GM23338 (cell line): ENCODE results near the gene SCARF1. TPM values are rescaled to one million over a fixed set of nuclear protein-coding genes. Genes with fewer than 3 reads are reported as not detected.

Experiments used
- ATAC-seq: fragments of 200-7000 bp; cut with Tn5 transposase; 3 replicates; pipeline ENCODE4 v1.9.1; 2020
- DNase-seq: peaks from one replicate; pipeline ENCODE4 v3.0.0-alpha.2; 2015; ENCODE audit warnings: low spot score
- H2AFZ ChIP-seq: fragments of 200-600 bp; sonication (generic); 2 replicates; pipeline ENCODE4 v1.8.0; 2016; ENCODE audit warnings: antibody characterized with exemption, mild to moderate bottlenecking, moderate library complexity
- H3F3A ChIP-seq: fragments of 200-600 bp; sonication (generic); replicated peaks from 2 replicates; pipeline ENCODE4 v1.8.0; 2017; ENCODE audit warnings: antibody characterized with exemption, mixed run types, low read depth
- H3K27ac ChIP-seq: fragments of 200-600 bp; sonication (generic); 2 replicates; pipeline ENCODE4 v1.6.1; 2016; ENCODE audit warnings: low read depth
- H3K27me3 ChIP-seq: fragments of 200-600 bp; sonication (generic); 2 replicates; pipeline ENCODE4 v1.8.0; 2016; ENCODE audit warnings: mild to moderate bottlenecking, mixed run types, moderate library complexity; ENCODE audit not compliant: insufficient read depth
- H3K36me3 ChIP-seq: fragments of 200-600 bp; sonication (generic); 2 replicates; pipeline ENCODE4 v1.8.0; 2016; ENCODE audit warnings: mild to moderate bottlenecking; ENCODE audit not compliant: insufficient read depth
- H3K4me1 ChIP-seq: fragments of 200-600 bp; sonication (generic); 2 replicates; pipeline ENCODE4 v1.8.0; 2016; ENCODE audit warnings: mild to moderate bottlenecking, moderate library complexity; ENCODE audit not compliant: insufficient read depth
- H3K4me2 ChIP-seq: fragments of 200-600 bp; sonication (generic); 2 replicates; pipeline ENCODE4 v1.7.1; 2017; ENCODE audit warnings: mixed run types
- H3K4me3 ChIP-seq: fragments of 200-600 bp; sonication (generic); 2 replicates; pipeline ENCODE4 v1.6.1; 2016; ENCODE audit warnings: mixed run types
- H3K79me2 ChIP-seq: fragments of 200-600 bp; sonication (generic); replicated peaks from 2 replicates; pipeline ENCODE4 v1.8.0; 2017; ENCODE audit warnings: mild to moderate bottlenecking; ENCODE audit not compliant: insufficient read depth
- H3K9me2 ChIP-seq: fragments of 200-600 bp; sonication (generic); 2 replicates; pipeline ENCODE4 v1.8.0; 2017; ENCODE audit not compliant: insufficient read depth
- H4K20me1 ChIP-seq: fragments of 200-600 bp; sonication (generic); replicated peaks from 2 replicates; pipeline ENCODE4 v1.8.0; 2017; ENCODE audit warnings: mild to moderate bottlenecking; ENCODE audit not compliant: insufficient read depth
- H3K27ac Mint-ChIP-seq: 2 replicates; pipeline ENCODE4 v1.8.0; 2020; ENCODE audit warnings: inconsistent platforms, mild to moderate bottlenecking, moderate library complexity, mixed read lengths
- H3K27me3 Mint-ChIP-seq: 3 replicates; pipeline ENCODE4 v1.8.0; 2022; ENCODE audit warnings: low read depth, mild to moderate bottlenecking, moderate library complexity, mixed read lengths, inconsistent platforms; ENCODE audit not compliant: insufficient read depth, poor library complexity
- H3K36me3 Mint-ChIP-seq: 3 replicates; pipeline ENCODE4 v1.8.0; 2021; ENCODE audit warnings: low read depth, mild to moderate bottlenecking, inconsistent platforms, moderate library complexity, mixed read lengths
- H3K4me1 Mint-ChIP-seq: 3 replicates; pipeline ENCODE4 v1.8.0; 2020; ENCODE audit warnings: mild to moderate bottlenecking, inconsistent platforms, mixed read lengths
- H3K4me3 Mint-ChIP-seq: 3 replicates; pipeline ENCODE4 v1.8.0; 2021; ENCODE audit warnings: moderate library complexity, mild to moderate bottlenecking, inconsistent platforms, mixed read lengths
- H3K9me3 Mint-ChIP-seq: 3 replicates; pipeline ENCODE4 v1.8.0; 2020; ENCODE audit warnings: moderate library complexity, mild to moderate bottlenecking, inconsistent platforms, mixed read lengths
- STAT1 ChIP-seq: IDR thresholded peaks from one replicate; pipeline ENCODE4 v1.6.1; 2016; ENCODE audit warnings: antibody characterized with exemption; ENCODE audit not compliant: unreplicated experiment
- ZNF331 ChIP-seq: fragments of 250-450 bp; sonication (Bioruptor Pico); IDR thresholded peaks from 2 replicates; pipeline ENCODE4 v1.5.0; 2020; ENCODE audit warnings: low read depth, mild to moderate bottlenecking, moderate library complexity
- polyA plus RNA-seq: library from polyadenylated mRNA; unstranded; fragments of >200 nt; fragmentation: Nextera tagmentation; extraction: Ambion mirVana; gene quantifications from 2 replicates; pipeline ENCODE4 v1.2.1, GENCODE V29; 2016
- total RNA-seq: library from RNA; depleted of rRNA; stranded (reverse); fragments of >200 nt; shearing (Covaris generic); gene quantifications from 2 replicates; pipeline ENCODE4 v1.2.3, GENCODE V29; 2014
- TF ChIP-seq, protein P1 (sequence below): fragments of 250-450 bp; sonication (Bioruptor Pico); IDR thresholded peaks from 2 replicates; pipeline ENCODE4 v1.5.0; 2020; ENCODE audit warnings: mild to moderate bottlenecking, moderate library complexity
- TF ChIP-seq, protein P2 (sequence below), 2 experiments: fragments of 200-600 bp in 1 of 2; sonication (generic) in 1 of 2; conservative IDR thresholded peaks; 2 replicates each; pipeline versions ENCODE4 v1.5.1 to v1.6.1; 2016 to 2017; ENCODE audit warnings: antibody characterized with exemption in 2 of 2, low read depth in 2 of 2, mild to moderate bottlenecking in 2 of 2, moderate library complexity in 1 of 2

SCARF1 gene
- total and polyA plus RNA-seq, 2 experiments from 2014 or later, result 0.76 to 1.6 TPM

DNA sequence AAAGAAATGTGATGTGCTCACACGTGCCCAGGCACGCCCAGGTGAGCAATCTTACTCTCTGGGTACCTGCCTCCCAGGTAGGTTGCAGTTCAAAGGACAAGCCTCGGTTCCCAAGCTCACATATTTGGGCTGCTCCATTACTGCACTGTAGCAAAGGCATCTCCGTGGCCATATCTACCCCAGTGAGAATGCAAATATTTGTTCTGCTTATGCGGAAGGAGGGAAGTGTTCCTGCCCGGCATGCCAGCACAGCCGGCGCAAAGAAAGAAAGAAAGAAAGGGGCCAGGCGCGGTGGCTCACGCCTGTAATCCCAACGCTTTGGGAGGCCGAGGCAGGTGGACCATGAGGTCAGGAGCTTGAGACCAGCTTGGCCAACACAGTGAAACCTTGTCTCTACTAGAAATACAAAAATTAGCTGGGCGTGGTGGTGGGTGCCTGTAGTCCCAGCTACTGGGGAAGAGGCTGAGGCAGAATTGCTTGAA lies 47.6 kb downstream of the SCARF1 start:
- no peak overlapping the region; the same call in 1 of the 2 replicates for H3K27ac Mint-ChIP-seq
- TF ChIP-seq, protein P1, sequence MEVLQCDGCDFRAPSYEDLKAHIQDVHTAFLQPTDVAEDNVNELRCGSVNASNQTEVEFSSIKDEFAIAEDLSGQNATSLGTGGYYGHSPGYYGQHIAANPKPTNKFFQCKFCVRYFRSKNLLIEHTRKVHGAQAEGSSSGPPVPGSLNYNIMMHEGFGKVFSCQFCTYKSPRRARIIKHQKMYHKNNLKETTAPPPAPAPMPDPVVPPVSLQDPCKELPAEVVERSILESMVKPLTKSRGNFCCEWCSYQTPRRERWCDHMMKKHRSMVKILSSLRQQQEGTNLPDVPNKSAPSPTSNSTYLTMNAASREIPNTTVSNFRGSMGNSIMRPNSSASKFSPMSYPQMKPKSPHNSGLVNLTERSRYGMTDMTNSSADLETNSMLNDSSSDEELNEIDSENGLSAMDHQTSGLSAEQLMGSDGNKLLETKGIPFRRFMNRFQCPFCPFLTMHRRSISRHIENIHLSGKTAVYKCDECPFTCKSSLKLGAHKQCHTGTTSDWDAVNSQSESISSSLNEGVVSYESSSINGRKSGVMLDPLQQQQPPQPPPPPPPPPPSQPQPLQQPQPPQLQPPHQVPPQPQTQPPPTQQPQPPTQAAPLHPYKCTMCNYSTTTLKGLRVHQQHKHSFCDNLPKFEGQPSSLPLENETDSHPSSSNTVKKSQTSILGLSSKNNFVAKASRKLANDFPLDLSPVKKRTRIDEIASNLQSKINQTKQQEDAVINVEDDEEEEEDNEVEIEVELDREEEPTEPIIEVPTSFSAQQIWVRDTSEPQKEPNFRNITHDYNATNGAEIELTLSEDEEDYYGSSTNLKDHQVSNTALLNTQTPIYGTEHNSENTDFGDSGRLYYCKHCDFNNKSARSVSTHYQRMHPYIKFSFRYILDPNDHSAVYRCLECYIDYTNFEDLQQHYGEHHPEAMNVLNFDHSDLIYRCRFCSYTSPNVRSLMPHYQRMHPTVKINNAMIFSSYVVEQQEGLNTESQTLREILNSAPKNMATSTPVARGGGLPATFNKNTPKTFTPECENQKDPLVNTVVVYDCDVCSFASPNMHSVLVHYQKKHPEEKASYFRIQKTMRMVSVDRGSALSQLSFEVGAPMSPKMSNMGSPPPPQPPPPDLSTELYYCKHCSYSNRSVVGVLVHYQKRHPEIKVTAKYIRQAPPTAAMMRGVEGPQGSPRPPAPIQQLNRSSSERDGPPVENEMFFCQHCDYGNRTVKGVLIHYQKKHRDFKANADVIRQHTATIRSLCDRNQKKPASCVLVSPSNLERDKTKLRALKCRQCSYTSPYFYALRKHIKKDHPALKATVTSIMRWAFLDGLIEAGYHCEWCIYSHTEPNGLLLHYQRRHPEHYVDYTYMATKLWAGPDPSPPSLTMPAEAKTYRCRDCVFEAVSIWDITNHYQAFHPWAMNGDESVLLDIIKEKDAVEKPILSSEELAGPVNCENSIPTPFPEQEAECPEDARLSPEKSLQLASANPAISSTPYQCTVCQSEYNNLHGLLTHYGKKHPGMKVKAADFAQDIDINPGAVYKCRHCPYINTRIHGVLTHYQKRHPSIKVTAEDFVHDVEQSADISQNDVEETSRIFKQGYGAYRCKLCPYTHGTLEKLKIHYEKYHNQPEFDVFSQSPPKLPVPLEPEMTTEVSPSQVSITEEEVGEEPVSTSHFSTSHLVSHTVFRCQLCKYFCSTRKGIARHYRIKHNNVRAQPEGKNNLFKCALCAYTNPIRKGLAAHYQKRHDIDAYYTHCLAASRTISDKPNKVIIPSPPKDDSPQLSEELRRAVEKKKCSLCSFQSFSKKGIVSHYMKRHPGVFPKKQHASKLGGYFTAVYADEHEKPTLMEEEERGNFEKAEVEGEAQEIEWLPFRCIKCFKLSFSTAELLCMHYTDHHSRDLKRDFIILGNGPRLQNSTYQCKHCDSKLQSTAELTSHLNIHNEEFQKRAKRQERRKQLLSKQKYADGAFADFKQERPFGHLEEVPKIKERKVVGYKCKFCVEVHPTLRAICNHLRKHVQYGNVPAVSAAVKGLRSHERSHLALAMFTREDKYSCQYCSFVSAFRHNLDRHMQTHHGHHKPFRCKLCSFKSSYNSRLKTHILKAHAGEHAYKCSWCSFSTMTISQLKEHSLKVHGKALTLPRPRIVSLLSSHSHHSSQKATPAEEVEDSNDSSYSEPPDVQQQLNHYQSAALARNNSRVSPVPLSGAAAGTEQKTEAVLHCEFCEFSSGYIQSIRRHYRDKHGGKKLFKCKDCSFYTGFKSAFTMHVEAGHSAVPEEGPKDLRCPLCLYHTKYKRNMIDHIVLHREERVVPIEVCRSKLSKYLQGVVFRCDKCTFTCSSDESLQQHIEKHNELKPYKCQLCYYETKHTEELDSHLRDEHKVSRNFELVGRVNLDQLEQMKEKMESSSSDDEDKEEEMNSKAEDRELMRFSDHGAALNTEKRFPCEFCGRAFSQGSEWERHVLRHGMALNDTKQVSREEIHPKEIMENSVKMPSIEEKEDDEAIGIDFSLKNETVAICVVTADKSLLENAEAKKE (CRISPR knock-in tag), result no peak
- TF ChIP-seq, protein P2, sequence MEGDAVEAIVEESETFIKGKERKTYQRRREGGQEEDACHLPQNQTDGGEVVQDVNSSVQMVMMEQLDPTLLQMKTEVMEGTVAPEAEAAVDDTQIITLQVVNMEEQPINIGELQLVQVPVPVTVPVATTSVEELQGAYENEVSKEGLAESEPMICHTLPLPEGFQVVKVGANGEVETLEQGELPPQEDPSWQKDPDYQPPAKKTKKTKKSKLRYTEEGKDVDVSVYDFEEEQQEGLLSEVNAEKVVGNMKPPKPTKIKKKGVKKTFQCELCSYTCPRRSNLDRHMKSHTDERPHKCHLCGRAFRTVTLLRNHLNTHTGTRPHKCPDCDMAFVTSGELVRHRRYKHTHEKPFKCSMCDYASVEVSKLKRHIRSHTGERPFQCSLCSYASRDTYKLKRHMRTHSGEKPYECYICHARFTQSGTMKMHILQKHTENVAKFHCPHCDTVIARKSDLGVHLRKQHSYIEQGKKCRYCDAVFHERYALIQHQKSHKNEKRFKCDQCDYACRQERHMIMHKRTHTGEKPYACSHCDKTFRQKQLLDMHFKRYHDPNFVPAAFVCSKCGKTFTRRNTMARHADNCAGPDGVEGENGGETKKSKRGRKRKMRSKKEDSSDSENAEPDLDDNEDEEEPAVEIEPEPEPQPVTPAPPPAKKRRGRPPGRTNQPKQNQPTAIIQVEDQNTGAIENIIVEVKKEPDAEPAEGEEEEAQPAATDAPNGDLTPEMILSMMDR (conservative IDR thresholded peaks at IDR 0.05; ENCODE audit: low read depth in 2 of 2), result no peak
- no peak for TF ChIP-seq ZNF331 (CRISPR knock-in tag)
- no peak for TF ChIP-seq STAT1
- DNase-seq, result peak; percentile 3

More for the DNA sequence above, 47.6 kb downstream of the SCARF1 start:
- H3K27ac ChIP-seq, result no peak overlapping the region
- H3K27me3 Mint-ChIP-seq, result peaks cover 7% of the 10 kb centered on the region
- no peak for ATAC-seq
- no peak overlapping the region for H3K4me2 ChIP-seq
- no peaks in the 10 kb centered on the region for H3K27me3 ChIP-seq
- H3K4me3 Mint-ChIP-seq, result no peak overlapping the region
- H3K4me3 ChIP-seq, result no peak overlapping the region
- H3K4me1 ChIP-seq, result no peaks in the 10 kb centered on the region; the same call in 1 of the 2 replicates
- peaks cover 12% of the 10 kb centered on the region; the same call in 2 of the 3 replicates for H3K36me3 Mint-ChIP-seq
- peaks cover 2% of the 10 kb centered on the region; the same call in 1 of the 3 replicates for H3K4me1 Mint-ChIP-seq
- H3K9me2 ChIP-seq, result no peaks in the 10 kb centered on the region
- no peaks in the 10 kb centered on the region for H4K20me1 ChIP-seq
- H3K9me3 Mint-ChIP-seq, result peaks cover 10% of the 10 kb centered on the region
- no peaks in the 10 kb centered on the region for H3K36me3 ChIP-seq
- H2AFZ ChIP-seq, result no peak overlapping the region
- H3F3A ChIP-seq, result no peaks in the 10 kb centered on the region; the same call in 1 of the 2 replicates
- no peaks in the 10 kb centered on the region for H3K79me2 ChIP-seq
